Spleen (tissue), 11 donors: ENCODE results near the gene C10orf90. TPM values are rescaled to one million over a fixed set of nuclear protein-coding genes. Genes with fewer than 3 reads are reported as not detected.

Source experiments
- DNase-seq: peaks from one replicate; pipeline ENCODE4 v3.0.0-alpha.2; 2020
- H3K27ac ChIP-seq, 8 donors: fragments of 200-600 bp; sonication (generic) in 7 of 8; 1 replicate in 4 of 8; 2 replicates in 4 of 8; pipeline versions ENCODE4 v1.5.0 to v1.8.0; 2016 to 2021; ENCODE audit warnings: inconsistent platforms in 4 of 8, mild to moderate bottlenecking in 4 of 8, moderate library complexity in 1 of 8
- H3K27me3 ChIP-seq, 7 donors: fragments of 200-600 bp; sonication (generic) in 6 of 7; replicated peaks in 1 of 7; 1 replicate in 4 of 7; 2 replicates in 3 of 7; pipeline versions ENCODE4 v1.5.0 to v1.8.0; 2016 to 2021; ENCODE audit warnings: inconsistent platforms in 3 of 7, mild to moderate bottlenecking in 1 of 7
- H3K36me3 ChIP-seq, 6 donors: fragments of 200-600 bp; sonication (generic) in 5 of 6; 1 replicate in 4 of 6; 2 replicates in 2 of 6; pipeline versions ENCODE4 v1.5.0 to v1.8.0; 2016 to 2021; ENCODE audit warnings: inconsistent platforms in 2 of 6
- H3K4me1 ChIP-seq, 6 donors: fragments of 200-600 bp; sonication (generic) in 5 of 6; 1 replicate in 3 of 6; 2 replicates in 3 of 6; pipeline versions ENCODE4 v1.5.0 to v1.8.0; 2016 to 2021; ENCODE audit warnings: inconsistent platforms in 3 of 6
- H3K4me3 ChIP-seq, 8 donors: fragments of 200-600 bp; sonication (generic) in 7 of 8; 1 replicate in 4 of 8; 2 replicates in 4 of 8; pipeline versions ENCODE4 v1.5.0 to v1.8.0; 2016 to 2021; ENCODE audit warnings: inconsistent platforms in 4 of 8, mild to moderate bottlenecking in 4 of 8, moderate library complexity in 2 of 8
- H3K9me3 ChIP-seq, 8 donors: fragments of 200-600 bp; sonication (generic) in 7 of 8; 1 replicate in 4 of 8; 2 replicates in 4 of 8; pipeline versions ENCODE4 v1.5.0 to v1.8.0; 2016 to 2021; ENCODE audit warnings: inconsistent platforms in 4 of 8
- POLR2A ChIP-seq, 3 donors: fragments of 450-650 bp; IDR thresholded peaks; one replicate each; pipeline ENCODE4 v1.5.1; 2017; ENCODE audit warnings: antibody characterized with exemption in 3 of 3, mild to moderate bottlenecking in 1 of 3
- POLR2AphosphoS5 ChIP-seq, 3 donors: sonication (generic); formaldehyde crosslinking; IDR thresholded peaks; one replicate each; pipeline ENCODE4 v1.5.1; 2017; ENCODE audit warnings: antibody characterized with exemption in 3 of 3
- WGBS, 5 donors: extraction: QIAGEN DNeasy Blood & Tissue Kit in 3 of 5; methylation state at CpG; one replicate each; pipeline versions ENCODE4 v1.1.5 to v1.1.7; 2013 to 2018; 5-methylcytosine and 5-hydroxymethylcytosine counted together
- intact Hi-C: fragments of 100-400 bp; cut with DNase I; formaldehyde crosslinking; loops from one replicate; pipeline ENCODE4 v1.15.0; 2023; ENCODE audit warnings: low total_unique reads
- polyA plus RNA-seq, 3 donors: library from polyadenylated mRNA; stranded (reverse); fragments of 200-250 nt; gene quantifications; one replicate each; pipeline ENCODE4 v1.2.1, GENCODE V29; 2013
- total RNA-seq, 7 donors: library from RNA; depleted of rRNA in 3 of 7; stranded (reverse); fragments of >200 nt in 3 of 7; fragmentation: NEBNext Ultra II Directional in 4 of 7; extraction: Animal tissue kit (Norgen Biotek cat#: 25700) in 4 of 7; gene quantifications; one replicate each; pipeline versions ENCODE4 v1.1.0 to v1.2.1, GENCODE V29; 2016 to 2021
- TF ChIP-seq, protein P1 (sequence below), 11 experiments: fragments of 200-600 bp in 7 of 11; fragments of 450-650 bp in 4 of 11; sonication (generic) in 4 of 11; IDR thresholded peaks in 8 of 11; conservative IDR thresholded peaks in 3 of 11; 1 replicate in 7 of 11; 2 replicates in 4 of 11; pipeline versions ENCODE4 v1.4.0 to v1.8.0; 2016 to 2021; ENCODE audit warnings: antibody characterized with exemption in 11 of 11, inconsistent platforms in 4 of 11, mild to moderate bottlenecking in 1 of 11
- donor health status: healthy with polysubstance abuse.
- donor health status: DM: no; HTN: no; CAD: no; lungs with moderate emphysema.
- donor health status: DM: no; HTN: no; CAD: no.
- donor health status: Bipolar disorder and iron deficiency.
- donor health status: healthy.
- donor health status: DM: no; HTN: no; CAD: no.
- donor health status: DM: yes; HTN: yes; CAD: no.

Gene C10orf90
- total and polyA plus RNA-seq, 10 donors: 0.05 to 0.06 TPM; not detected in 8

DNA sequence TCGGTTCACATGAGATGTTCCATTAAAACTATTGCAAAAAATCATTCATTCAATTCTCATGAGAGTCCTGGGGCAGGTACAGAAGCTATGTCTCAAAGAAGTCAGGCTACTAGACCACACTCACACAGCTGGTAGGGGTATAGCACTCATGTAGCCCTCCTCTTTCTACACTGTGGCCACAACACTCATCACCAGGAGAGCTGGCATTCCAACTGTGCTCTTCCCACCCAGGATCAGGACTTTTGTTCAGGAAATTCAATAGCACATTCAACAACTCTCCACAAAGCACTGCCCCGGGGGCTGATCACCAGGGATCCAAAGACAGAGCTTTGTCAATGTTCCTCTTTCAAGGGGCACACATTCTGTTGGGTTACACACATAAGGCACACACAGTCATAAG lies 31.0 kb upstream of the C10orf90 start:
- Histone ChIP-seq H3K27me3 (peaks cover 0 to 10% (median 0%) of the 10 kb centered on the region in 7 donors), H3K4me3 (no peak overlapping the region), H3K27ac (no peak overlapping the region), H3K4me1 (no peaks in the 10 kb centered on the region), H3K9me3 (no peaks in the 10 kb centered on the region), H3K36me3 (no peaks in the 10 kb centered on the region)
- TF ChIP-seq POLR2AphosphoS5 (IDR thresholded peaks at IDR 0.05) (no peak), POLR2A (IDR thresholded peaks at IDR 0.05) (no peak)
- TF ChIP-seq, protein P1, sequence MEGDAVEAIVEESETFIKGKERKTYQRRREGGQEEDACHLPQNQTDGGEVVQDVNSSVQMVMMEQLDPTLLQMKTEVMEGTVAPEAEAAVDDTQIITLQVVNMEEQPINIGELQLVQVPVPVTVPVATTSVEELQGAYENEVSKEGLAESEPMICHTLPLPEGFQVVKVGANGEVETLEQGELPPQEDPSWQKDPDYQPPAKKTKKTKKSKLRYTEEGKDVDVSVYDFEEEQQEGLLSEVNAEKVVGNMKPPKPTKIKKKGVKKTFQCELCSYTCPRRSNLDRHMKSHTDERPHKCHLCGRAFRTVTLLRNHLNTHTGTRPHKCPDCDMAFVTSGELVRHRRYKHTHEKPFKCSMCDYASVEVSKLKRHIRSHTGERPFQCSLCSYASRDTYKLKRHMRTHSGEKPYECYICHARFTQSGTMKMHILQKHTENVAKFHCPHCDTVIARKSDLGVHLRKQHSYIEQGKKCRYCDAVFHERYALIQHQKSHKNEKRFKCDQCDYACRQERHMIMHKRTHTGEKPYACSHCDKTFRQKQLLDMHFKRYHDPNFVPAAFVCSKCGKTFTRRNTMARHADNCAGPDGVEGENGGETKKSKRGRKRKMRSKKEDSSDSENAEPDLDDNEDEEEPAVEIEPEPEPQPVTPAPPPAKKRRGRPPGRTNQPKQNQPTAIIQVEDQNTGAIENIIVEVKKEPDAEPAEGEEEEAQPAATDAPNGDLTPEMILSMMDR (IDR thresholded peaks at IDR 0.05 in 8 of 11, conservative IDR thresholded peaks at IDR 0.05 in 3 of 11): no peak
- DNase-seq: no peak
- intact Hi-C loops: no loop called here
- 75 to 86% (median 82%) methylated on average over 2 of the region's 2 CpGs for WGBS, 5 donors

GRCh38 chr10:126696684-126697083 lies 26.2 kb upstream of the C10orf90 start:
- 53 to 74% (median 70%) methylated on average over 1 of the region's 1 CpG for WGBS, 5 donors
- peaks cover 0 to 20% (median 5%) of the 10 kb centered on the region in 8 donors for H3K9me3 ChIP-seq

DNA sequence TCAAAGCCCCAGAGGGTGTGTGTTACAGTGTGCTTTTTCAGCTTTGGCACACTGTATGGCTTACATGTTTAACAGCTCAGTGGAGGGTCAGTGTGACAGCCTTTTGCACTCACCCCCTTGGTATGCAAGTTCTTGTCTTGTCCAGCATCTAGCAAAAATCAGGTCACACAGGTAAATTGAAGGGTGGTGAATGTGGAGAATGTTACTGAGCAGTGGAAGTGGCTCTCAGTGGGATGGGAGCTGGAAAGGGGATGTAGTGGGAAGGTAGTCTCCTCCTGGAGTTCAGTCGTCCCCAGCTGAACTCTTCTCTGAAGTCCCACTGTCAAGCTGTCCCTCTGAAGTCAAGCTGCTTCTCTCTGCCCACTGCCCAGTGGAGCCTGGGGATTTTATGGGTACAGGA lies 21.0 kb upstream of the C10orf90 start:
- Histone ChIP-seq H3K27ac (no peak overlapping the region), H3K36me3 (no peaks in the 10 kb centered on the region), H3K27me3 (peaks cover 0 to 3% (median 0%) of the 10 kb centered on the region in 7 donors), H3K4me1 (no peaks in the 10 kb centered on the region), H3K9me3 (peaks cover 0 to 27% (median 11%) of the 10 kb centered on the region in 8 donors), H3K4me3 (no peak overlapping the region)
- no peak for DNase-seq
- TF ChIP-seq POLR2AphosphoS5 (IDR thresholded peaks at IDR 0.05) (no peak), POLR2A (IDR thresholded peaks at IDR 0.05) (no peak)
- TF ChIP-seq, protein P1 (IDR thresholded peaks at IDR 0.05 in 8 of 11, conservative IDR thresholded peaks at IDR 0.05 in 3 of 11): no peak
- WGBS, 5 donors: 32 to 83% (median 71%) methylated on average over 1 of the region's 1 CpG
- intact Hi-C loops: no loop called here

More at GRCh38 chr10:126696684-126697083, 26.2 kb upstream of the C10orf90 start:
- intact Hi-C loops: no loop called here
- no peak for DNase-seq
- Histone ChIP-seq H3K27me3 (no peaks in the 10 kb centered on the region), H3K4me3 (no peak overlapping the region), H3K36me3 (no peaks in the 10 kb centered on the region), H3K4me1 (no peaks in the 10 kb centered on the region), H3K27ac (no peak overlapping the region)
- TF ChIP-seq POLR2AphosphoS5 (IDR thresholded peaks at IDR 0.05): no peak
- no peak for TF ChIP-seq POLR2A (IDR thresholded peaks at IDR 0.05)
- TF ChIP-seq, protein P1 (IDR thresholded peaks at IDR 0.05 in 8 of 11, conservative IDR thresholded peaks at IDR 0.05 in 3 of 11): no peak

DNA sequence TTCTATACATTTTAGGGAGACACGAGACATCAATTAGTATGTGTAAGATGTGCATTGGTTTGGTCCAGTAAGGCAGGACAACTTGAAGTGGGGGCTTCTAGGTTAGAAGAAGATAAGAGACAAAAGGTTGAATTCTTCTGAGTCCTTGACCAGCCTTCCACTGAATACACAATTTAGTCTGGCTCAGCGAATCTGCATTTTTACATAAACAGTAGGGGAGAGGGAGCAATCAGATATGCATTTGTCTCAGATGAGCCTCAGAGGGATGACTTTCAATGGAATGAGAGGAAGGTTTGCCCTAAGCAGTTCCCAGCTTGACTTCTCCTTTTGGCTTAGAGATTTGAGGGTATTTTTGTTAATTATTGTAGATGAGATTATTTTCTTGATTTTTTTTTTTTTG lies 20.0 kb upstream of the C10orf90 start:
- Histone ChIP-seq H3K4me1 (no peaks in the 10 kb centered on the region), H3K27ac (no peak overlapping the region), H3K9me3 (peaks cover 0 to 27% (median 11%) of the 10 kb centered on the region in 8 donors), H3K4me3 (no peak overlapping the region), H3K27me3 (peaks cover 0 to 3% (median 0%) of the 10 kb centered on the region in 7 donors), H3K36me3 (no peaks in the 10 kb centered on the region)
- intact Hi-C loops: no loop called here
- no peak for DNase-seq
- 36 to 51% (median 46%) methylated on average over 2 of the region's 2 CpGs for WGBS, 5 donors
- TF ChIP-seq POLR2AphosphoS5 (IDR thresholded peaks at IDR 0.05): no peak
- TF ChIP-seq POLR2A (IDR thresholded peaks at IDR 0.05): no peak
- TF ChIP-seq, protein P1 (IDR thresholded peaks at IDR 0.05 in 8 of 11, conservative IDR thresholded peaks at IDR 0.05 in 3 of 11): no peak
